GM10847 (cell line): Measurements from ENCODE around the gene ARID5B.

Experiments
- POLR2A ChIP-seq: IDR thresholded peaks from 2 replicates; pipeline ENCODE4 v1.6.1; 2011; ENCODE audit not compliant: insufficient read length; ENCODE audit errors: extremely low read depth

ARID5B gene

DNA sequence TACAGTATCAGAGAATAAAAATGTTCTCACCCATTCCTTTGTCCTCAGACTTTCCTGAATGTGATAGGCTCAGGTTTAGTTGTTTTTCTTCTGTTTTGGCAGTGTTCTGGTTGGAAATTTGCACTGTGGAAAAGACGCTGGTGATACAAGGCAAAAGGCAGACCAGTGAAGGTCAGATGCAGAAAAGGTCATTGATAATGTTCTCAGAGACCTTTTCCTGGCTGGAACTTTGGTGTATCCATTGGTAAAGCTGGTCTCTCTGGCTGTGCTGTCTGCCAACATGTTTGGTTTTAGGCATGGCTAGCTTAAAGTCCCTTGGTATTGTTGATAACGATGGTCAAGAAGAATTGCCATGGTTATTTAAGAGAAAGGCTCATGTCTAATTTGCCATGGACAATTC lies 11.5 kb downstream of the ARID5B start:
- no peak for TF ChIP-seq POLR2A

DNA sequence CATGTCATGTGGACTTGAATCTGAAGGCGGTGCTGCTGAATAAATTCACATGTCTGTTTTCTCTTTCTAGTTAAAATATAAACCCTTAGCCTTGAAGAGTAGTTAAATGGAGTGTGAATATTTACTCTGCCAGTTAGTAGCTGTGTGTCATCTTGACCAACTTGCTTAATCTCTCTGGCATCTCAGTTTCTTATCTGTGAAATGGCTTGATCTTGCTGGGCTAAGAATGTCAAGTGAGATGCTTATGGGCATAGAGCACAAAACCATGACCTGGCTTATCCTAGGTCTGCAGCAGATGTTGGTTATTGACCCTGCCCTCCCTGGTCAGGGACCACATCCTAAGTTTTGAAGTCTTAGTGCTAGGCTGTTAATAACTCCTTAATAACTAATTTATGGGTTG lies 16.6 kb downstream of the ARID5B start:
- no peak for TF ChIP-seq POLR2A

DNA sequence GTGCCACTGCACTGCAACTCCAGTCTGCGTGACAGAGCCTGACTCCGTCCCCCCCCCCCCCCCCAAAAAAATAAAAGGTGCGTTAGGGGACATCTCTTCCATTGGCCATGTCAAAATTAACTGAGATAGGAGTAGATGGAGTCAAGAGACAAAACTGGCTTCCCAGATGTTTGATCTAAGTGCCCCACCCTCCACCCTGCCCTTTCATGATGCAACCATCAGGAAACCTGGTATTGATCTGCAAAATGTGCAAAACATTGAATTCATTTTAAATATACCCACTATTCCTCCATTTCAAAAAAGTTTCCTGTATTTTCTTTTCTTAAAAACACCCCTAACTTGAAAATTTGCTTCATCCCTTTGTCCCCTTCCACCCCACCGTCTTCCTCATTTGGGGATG lies 17.5 kb downstream of the ARID5B start:
- TF ChIP-seq POLR2A, result no peak

DNA sequence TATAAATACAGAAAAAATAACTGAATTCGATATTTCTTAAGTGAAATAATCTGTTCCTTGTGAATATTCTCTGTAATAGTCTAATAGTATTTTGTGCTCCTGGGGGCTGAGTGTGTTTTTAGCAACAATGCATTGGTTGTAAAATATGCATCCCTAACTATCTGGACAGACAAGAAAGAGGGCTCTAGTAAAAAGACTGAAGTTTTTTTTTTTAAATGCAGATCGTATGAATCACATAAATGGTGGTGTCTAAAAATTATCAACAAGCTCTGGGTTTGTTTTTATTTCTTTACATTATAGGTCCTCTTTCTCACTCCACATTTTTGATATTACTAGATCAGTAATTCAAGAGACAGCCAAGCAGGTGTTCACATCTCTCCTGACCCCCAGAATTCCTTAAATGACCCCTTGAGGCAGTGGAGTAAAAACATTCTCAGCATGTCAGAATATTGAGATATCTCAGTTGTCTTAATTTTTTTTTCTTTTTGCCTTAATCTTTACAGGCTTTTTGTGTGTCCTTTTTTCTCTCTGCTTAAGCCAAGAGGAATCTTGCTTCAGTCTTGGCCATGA lies 18.2 kb downstream of the ARID5B start:
- no peak for TF ChIP-seq POLR2A

DNA sequence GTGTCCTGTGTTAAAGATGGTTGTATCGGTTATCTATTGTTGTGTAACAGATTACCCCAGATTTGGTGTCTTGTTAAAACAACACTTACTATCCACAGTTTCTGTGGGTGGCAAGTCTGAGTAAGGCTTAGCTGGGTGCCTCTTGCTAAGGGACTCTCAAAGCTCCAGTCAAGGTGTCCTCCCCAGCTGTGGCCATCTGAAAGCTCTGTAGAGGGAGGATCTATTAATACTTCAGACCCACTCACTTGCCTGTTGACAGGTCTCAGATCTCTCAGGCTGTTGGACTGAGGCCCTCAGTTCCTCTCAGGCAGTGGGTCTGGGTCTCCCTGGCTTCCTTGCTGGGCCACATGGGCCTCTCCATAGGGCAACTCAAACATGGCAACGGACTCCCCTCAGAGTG lies 19.6 kb downstream of the ARID5B start:
- no peak for TF ChIP-seq POLR2A

DNA sequence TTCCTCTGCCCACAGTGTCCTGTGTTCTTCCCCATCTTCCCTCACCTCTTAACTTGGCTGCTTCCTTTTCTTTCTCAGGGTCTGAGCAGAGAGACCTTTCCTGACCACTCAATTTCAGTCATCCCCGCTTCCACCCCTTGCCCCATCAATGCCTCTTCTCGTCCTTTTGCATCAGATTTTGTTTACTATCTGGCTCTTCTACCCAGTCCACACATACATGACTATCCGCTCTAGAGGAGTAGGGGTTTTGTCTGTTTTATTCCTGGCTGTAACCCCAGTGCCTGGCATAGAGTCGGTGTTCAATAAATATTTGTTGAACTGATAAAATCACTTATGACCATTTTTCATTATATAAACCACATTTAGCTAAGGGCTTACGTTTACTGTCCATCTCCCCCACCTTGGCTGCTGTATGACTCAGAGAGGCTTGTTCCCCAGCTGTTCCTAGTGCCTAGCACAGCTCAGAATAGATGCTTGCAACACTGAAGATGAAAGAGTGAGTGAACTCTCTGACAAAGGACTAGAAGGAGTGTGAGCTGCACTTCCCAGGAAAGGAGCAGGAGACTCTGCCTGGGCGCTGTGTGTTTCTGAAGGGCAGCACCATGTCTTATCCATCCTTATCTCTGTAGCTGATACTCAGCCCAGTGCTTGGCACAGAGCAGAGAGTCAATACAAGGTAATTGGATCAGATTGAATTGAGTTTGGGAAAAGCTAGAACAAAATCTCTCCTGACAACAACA lies 21.9 kb downstream of the ARID5B start:
- no peak for TF ChIP-seq POLR2A

DNA sequence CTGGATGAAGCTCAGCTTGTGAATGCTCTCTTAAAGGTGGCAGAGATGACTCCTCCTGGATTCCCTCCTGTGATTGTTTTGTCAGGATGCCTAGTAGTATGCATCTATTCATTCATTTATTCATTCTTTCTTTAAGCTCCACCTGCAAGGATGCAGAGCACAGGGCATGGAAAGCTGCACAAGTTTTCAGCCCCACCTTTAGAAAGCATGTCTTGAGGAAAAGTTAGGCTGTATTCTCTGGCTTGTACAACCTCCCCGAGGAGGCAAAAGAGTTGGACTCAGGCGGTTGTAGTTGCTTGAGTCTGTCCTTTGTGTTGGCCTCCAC lies 22.4 kb downstream of the ARID5B start:
- no peak for TF ChIP-seq POLR2A

DNA sequence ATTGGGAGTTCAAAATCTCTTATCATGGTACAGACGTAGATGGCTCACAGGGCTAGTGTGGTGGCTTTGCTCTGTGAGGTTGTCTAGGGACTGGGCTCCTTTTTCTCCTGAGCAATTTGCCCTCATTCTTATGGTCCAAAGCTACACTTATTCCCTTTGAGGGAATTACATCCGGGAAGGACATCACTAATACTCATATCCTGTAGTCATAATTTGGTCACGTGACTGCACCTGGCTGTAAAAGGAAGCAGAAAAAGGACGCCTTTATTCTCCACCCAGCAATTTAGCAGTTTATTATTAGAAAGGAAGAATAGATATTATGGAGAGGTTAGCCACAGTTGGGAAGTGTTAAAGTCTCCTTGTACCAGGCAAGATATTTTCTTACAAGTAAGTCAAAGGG lies 28.1 kb downstream of the ARID5B start:
- TF ChIP-seq POLR2A, result no peak

DNA sequence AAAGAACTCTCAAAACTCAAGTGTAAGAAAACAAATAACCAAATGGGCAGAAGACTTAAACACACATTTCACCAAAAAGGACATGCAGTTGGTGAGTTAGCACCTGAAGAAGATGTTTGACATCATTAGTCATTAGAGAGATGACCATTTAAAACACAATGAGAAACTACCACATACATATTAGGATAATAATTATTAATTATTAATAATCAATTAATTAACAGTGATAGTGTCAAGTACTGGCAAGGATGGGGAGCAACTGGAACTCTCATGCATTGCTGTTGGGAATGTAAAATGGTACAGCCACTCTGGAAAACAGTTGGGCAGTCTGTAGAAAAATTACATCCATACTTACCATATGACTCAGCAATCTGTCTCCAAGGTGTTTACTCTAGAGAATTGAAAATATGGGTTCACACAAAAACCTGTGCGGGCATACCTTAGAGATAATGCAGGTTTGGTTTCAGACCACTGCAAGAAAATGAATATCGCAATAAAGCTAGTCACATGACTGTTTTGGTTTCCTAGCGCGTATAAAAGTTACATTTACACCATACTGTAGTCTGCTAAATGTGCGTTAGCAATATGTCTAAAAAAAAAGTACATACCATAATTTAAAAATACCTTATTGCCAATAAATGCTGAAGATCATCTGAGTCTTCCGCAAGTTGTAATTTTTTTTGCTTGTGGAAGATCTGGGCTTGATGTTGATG lies 30.3 kb downstream of the ARID5B start:
- no peak for TF ChIP-seq POLR2A

DNA sequence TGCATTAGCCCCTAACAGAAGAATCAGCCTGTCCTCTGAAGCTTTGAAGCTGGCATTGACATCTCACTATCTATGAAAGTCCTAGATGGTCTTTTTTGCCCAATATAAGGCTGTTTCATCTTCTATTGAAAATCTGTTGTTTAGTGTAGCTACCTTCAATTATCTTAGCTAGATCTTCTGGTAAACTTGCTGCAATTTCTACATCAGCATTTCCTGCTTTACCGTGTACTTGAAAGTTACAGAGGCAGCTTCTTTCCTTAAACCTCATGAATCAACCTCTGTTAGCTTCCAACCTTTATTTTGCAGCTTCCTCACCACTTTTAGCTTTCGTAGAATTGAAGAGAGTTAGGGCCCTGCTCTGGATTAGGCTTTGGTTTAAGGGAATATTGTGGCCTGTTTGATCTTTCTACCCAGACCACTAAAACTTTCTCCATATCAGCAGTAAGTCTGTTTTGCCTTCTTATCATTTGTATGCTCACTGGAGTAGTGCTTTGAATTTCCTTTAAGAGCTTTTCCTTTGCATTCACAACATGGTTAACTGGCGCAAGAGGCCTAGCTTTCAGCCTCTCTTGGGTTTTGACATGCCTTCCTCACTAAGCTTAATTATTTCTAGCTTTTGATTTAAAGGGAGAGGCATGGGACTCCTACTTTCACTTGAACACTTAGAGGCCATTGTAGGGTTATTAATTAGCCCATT lies 32.5 kb downstream of the ARID5B start:
- no peak for TF ChIP-seq POLR2A

DNA sequence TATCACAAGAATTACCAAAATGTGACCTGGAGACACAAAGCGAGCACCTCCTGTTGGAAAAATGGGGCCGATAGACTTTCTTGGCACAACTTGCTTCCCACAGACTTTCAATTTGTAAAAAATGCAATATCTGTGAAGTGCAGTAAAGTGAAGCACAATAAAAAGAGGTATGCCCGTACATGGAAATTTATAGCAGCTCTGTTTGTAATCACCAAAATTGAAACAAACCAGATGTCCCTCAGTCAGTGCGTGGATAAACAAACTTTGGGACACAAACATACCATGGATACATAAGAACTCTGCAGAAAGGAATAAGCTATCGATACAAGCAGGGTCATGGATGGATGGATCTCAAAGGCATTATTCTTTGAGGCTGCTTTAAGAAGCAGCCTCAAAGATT lies 33.6 kb downstream of the ARID5B start:
- no peak for TF ChIP-seq POLR2A

DNA sequence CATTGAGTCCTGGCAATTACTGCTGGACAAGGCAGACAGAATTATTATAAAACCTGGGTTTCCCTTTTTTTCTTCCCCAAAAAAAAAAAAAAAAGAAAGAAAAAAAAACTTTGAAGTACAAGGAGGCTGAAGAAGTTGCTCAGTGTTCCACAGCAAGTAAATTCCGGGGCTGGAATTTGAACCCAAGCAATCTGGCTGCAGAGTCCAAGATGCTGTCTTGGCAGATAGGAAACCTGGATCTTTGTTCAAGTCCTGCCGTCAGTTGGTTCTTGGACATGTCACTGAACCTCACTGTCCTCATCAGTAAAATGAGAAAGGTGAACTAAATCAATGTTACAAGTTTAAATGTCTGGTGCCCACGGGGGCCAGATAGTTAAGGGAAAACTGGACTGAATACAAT lies 35.3 kb downstream of the ARID5B start:
- no peak for TF ChIP-seq POLR2A

DNA sequence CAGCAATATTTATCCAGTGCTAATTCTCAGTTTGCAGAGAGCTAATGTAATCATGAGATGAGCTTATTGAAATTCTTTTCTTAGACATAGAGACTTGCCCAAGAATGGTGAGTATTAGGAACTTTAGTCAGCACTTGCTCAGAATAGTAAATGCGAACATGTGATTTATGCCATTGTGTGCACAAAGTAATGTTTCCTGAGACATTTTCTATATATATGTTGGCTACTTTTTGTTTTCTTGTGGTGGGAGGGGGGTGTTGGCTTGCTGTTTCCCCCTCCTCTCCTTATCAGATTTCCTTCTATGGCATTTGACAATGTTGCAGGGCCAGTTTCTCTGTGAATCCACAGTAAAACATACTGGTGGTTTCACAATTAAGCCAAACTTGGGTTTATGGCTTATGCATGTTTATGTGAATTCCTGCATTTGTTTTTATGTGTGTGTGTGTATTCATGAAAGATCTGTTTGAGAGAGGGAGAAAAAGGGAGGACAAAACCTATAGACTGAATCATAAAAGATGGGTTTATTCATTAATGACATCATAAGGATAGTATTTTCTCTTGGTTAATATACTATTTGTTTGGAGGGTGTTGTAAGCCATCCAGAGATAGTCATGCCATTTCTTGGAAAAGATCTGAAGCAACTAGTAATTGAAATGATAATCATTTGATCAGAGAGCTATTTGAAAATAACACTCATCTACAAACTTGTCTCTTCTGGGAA lies 36.3 kb downstream of the ARID5B start:
- TF ChIP-seq POLR2A, result no peak

DNA sequence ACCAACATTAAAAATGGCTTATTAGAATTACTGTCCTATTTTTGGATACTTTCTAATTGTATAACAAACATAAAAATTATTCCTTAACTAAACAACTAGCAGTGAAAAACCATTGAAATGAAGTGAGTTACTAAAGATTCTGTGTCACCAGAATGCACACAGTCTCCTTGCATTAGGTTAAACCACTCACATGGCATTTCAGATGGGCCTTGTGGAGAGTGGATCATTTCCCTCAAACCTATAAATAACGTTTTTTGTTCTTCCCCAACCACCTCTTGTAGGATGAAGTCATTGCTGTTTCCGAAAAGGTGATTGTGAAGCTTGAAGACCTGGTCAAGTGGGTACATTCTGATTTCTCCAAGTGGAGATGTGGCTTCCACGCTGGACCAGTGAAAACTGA lies 38.4 kb downstream of the ARID5B start:
- no peak for TF ChIP-seq POLR2A

DNA sequence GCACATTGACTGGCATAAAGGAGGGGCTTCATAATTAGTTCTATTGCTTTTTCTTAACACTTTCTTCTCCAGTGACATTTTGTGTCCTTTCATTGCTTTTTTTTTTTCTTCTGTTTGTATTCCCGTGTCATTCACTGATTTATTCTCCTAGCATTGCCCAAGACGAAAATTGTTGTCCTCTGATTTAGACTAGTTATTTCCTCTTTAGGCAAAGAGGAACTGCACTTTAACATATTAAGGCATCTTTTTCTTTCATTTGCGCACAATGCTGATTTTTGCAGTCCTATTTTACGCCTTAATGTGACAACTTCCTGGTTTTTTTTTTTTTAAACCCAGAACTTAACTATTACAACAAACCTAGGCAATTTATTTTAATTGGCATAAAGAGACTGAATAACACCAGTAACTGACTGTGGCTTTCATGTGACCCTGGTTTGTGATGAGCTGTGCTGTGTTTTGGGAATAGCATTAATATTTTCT lies 39.7 kb downstream of the ARID5B start:
- no peak for TF ChIP-seq POLR2A

DNA sequence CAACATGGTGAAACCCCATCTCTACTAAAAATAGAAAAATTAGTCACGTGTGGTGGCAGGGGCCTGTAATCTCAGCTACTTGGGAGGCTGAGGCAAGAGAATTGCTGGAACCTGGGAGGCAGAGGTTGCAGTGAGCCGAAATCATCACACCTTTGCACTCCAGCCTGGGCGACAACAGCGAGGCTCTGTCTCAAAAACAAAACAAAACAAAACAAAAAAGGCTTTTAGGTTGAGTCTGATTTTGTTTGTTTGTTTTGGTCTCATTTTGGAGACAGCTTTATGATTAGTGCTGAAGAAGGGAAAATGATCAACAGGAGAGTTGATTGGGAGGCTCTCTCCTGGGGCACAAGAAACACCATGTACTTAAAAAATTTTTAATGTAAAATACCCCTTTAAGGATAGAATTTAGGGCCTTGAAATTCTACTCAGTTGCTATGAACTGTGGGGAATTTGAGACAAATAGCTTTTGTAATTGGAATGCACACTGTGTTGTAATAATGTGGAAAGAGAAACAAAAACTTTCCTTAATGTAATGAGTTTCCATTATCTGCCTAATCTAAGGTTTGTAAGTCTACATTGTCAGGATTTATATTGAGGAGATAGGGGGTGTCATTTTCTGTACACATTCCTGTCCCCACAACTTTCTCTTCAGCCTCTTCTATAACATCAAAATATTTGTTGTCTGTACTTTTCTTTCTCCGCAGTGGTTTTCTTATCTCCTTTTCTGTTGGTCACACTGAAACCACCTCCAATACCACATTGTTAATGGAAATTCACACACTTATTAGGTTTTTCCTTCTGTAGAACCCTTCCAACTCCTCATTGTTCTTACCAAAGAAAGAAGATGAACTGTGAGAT lies 41.3 kb downstream of the ARID5B start:
- no peak for TF ChIP-seq POLR2A
